Urinary bladder (tissue), 4 donors: ENCODE results near the gene HDAC3. TPM values are rescaled to one million over a fixed set of nuclear protein-coding genes. Genes with fewer than 3 reads are reported as not detected.

Experiments used
- DNase-seq: peaks from one replicate; pipeline ENCODE4 v3.0.0-alpha.2; 2015; ENCODE audit errors: extremely low spot score
- H3K27ac ChIP-seq: one replicate; pipeline ENCODE4 v1.5.1; 2013; ENCODE audit warnings: low read depth, mild to moderate bottlenecking, moderate library complexity
- H3K36me3 ChIP-seq: one replicate; pipeline ENCODE4 v1.6.1; 2013; ENCODE audit warnings: mild to moderate bottlenecking, moderate library complexity; ENCODE audit not compliant: insufficient read depth
- H3K4me1 ChIP-seq: one replicate; pipeline ENCODE4 v1.6.1; 2013; ENCODE audit warnings: mild to moderate bottlenecking, moderate library complexity; ENCODE audit not compliant: insufficient read depth
- H3K4me3 ChIP-seq: one replicate; pipeline ENCODE4 v1.5.1; 2013; ENCODE audit warnings: low read depth, low read length
- WGBS: extraction: QIAGEN DNeasy Blood & Tissue Kit; methylation state at CpG from one replicate; pipeline ENCODE4 v1.1.7; 2013; 5-methylcytosine and 5-hydroxymethylcytosine counted together
- polyA plus RNA-seq: library from polyadenylated mRNA; stranded (reverse); fragments of 200-250 nt; gene quantifications from one replicate; pipeline ENCODE4 v1.2.3, GENCODE V29; 2013
- total RNA-seq: library from RNA; depleted of rRNA; stranded (reverse); fragments of >200 nt; gene quantifications from one replicate; pipeline ENCODE4 v1.2.3, GENCODE V29; 2014
- donor health status: healthy with polysubstance abuse.
- donor health status: healthy.

The HDAC3 gene
- total and polyA plus RNA-seq, 2 donors = 36.3 to 45.3 TPM

DNA sequence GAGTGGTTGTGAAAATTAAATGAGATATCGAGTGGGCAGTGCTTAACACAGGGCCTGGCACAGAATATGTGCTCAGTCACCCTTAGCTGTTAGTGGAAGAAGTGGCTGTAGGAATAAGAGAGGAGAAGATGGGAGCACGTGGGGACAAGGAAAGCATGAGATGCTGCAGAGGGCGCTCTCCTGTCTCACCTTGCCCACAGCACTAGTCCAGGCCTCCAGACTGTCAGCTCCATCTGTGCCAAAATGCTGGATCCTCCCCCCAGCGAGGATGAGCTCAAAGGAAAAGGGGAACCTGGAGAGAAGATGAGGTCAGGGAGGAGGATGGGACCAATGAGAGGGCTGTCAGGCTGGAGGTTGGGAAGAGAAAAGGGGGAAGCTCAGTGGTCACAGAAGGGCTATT lies 32.9 kb upstream of the HDAC3 start:
- H3K4me1 ChIP-seq = no peaks in the 10 kb centered on the region
- H3K36me3 ChIP-seq = no peaks in the 10 kb centered on the region
- no peak overlapping the region for H3K27ac ChIP-seq
- 83% methylated on average over 4 of the region's 4 CpGs for WGBS
- no peak overlapping the region for H3K4me3 ChIP-seq
- no peak for DNase-seq

DNA sequence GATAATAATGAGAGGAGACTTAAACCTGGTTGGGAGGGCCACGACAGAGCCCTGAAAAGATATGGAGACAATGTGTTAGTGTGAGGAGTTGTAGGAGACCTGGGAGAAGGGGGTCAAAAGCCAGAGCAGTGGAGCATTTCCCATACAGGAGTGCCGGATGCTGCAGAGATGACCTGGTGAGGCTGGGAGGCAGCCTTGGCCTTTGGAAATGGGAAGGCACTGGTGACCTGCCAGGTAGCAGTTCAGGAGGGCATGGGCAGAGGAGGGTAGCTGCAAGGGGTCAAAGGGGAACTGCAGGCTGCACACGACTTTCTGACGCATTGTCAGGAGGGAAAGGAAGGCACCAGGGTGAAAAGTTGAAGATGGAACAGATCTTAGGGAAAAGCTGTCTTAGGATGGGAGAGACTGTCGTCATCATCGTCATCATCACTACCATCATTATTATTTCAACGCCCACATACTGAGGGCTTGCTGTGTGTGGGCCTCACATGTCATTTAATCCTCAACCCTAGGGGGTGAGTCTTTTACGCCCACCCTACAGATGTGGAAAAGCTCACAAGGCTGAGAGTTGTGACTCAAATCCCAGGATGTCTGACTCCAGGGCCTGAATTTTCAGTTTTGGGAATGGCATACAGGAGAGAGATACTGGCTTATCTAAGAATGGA lies 32.1 kb upstream of the HDAC3 start:
- no peak overlapping the region for H3K27ac ChIP-seq
- H3K4me3 ChIP-seq = no peak overlapping the region
- 84% methylated on average over 8 of the region's 8 CpGs for WGBS
- H3K36me3 ChIP-seq = no peaks in the 10 kb centered on the region
- no peak for DNase-seq
- no peaks in the 10 kb centered on the region for H3K4me1 ChIP-seq

DNA sequence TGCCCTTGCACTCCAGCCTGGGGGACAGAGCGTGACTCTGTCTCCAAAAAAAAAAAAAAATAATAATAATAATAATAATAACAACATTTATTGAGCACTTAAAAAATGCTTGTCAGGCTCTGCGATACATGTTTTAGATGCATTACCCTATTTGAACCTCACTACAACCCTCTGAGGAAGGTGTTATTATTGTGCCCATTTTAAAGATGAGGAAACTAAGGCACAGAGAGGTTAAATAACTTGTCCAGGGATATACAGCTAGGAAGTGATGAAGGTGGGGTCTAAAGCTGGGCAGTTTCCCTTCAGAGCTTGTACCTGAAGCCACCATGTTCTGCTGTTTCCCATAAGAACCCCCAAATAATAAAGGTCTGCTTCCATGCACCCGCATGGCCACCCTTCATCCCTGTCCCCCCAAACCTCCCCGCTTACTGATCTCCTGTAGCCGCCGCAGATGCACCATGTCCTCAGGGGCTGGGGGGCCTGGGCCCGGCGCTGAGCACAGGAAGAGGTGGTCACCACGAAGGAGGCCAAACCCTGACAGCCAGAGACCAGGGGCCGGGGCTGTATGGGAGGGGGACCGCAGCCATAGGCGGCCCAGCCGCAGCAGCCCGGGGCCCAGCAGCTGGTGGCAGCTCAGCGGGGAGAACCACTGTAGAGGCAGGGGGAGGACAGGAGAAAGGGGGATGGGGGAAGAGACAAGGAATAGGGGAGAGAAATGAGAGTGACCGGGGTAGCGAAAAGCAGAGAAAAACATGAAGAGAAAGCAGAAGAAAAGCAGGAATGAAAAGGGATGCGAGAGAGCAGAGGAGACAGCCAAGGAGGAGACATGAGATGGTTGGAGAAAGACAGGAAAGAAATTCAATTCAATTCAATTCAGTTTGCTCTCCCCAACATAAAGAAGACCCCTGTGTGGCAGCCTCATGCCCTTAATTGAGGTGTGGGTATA lies 29.6 kb upstream of the HDAC3 start:
- Histone ChIP-seq H3K4me1 (no peaks in the 10 kb centered on the region), H3K4me3 (no peak overlapping the region), H3K27ac (no peak overlapping the region), H3K36me3 (no peaks in the 10 kb centered on the region)
- 86% methylated on average over 18 of the region's 18 CpGs for WGBS
- no peak for DNase-seq

DNA sequence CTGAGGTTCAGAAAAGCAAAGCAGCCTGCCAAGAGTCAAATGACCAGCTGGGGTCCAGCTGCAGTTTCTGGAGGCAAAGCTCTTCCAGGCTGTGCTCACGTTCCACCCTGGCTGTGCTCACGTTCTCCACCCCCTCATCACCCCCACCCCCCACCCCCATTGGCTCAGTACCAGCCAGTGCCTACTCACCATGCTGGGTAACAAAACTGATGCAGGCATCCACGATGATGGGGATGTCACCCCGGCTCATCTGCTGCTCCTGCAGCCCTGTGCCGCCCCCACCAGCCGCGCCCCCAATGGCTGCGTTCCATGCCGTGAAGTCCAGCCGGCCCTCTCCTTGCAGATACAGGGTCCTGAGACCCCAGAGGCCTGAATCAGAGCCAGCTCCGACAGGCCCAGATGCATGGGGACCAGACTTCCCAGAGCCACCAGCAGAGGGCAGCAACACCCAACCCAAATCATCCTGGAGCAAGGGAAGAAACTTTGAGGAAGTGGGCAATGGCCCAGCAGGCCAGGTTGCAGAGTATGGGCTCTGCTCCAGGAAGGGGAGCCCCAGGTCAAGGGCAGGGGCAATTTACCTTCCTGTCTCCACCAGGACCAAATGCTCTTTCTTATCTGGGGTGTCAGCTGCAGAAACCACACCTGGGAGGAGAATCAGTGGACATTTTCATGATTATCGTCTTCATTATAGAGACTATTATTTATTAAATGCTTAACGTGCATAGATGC lies 28.2 kb upstream of the HDAC3 start:
- H3K4me1 ChIP-seq = no peaks in the 10 kb centered on the region
- H3K4me3 ChIP-seq = no peak overlapping the region
- no peaks in the 10 kb centered on the region for H3K36me3 ChIP-seq
- 38% methylated on average over 13 of the region's 13 CpGs for WGBS
- no peak overlapping the region for H3K27ac ChIP-seq
- peak; percentile 57 for DNase-seq

DNA sequence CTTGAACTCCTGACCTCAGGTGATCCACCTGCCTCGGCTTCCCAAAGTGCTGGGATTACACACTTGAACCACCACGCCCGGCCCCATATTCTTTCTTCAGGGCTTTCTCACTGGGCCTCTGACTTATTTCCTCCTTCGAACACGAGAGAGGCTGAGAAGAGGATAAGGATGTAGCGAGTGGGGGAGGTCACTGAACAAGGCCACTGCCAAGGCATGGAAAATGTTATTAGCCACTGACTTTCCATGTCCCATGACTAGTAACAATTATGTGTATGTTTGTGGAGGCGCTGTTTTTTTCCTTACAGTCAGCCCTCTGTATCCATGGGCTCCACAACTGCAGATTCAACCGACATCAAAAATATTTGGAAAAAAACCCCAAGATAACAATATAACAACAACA lies 26.9 kb upstream of the HDAC3 start:
- 89% methylated on average over 8 of the region's 8 CpGs for WGBS
- Histone ChIP-seq H3K36me3 (no peaks in the 10 kb centered on the region), H3K27ac (no peak overlapping the region), H3K4me1 (no peaks in the 10 kb centered on the region), H3K4me3 (no peak overlapping the region)
- no peak for DNase-seq

DNA sequence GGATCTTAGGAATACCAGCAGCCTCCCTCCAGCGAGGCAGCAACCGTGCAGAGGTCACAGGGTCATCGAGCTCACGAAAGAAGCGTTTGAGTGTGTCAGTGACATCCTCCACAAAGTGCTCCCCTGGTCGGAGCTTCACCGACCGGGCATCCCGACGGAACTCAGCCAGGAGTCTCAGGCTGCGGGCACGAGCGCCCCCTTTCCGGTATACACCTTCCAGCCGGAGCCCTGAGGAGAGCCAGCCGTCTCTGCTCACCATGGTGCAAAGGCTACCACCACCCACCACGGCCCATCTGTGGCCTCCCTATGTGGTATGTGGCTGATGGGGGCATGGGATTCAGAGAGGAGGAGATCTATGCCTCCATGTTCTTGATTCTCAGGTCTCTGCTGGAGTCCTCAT lies 25.4 kb upstream of the HDAC3 start:
- no peaks in the 10 kb centered on the region for H3K4me1 ChIP-seq
- H3K4me3 ChIP-seq = no peak overlapping the region
- no peak overlapping the region for H3K27ac ChIP-seq
- DNase-seq = no peak
- H3K36me3 ChIP-seq = no peaks in the 10 kb centered on the region
- WGBS = 87% methylated on average over 17 of the region's 17 CpGs

DNA sequence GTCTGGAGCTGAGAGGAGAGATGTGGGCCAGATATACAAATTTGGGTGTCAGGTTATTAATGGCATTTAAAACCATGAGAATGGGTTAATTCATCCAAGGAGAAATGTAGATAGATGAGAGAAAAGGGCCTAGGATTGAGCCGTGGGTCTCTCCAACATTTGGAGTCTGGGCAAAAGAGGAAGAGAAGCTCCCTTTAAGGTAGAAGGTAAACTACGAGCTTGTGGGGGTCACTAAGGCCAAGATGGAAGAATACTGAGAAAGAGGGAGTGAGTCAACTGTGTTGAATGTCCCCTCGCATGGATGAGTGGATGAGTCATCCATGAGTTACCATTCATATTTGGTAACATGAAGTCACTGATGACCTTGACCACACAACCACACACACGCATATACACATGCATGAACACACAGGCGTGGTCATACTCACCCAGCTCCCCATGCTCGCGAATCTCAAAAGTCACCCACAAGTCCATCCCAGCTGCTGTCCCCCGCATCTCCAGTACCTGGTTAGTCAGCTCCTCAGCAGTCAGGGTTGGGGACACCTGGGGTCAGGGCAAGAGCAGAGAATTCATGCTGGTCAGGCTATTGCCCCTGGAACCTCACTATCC lies 21.4 kb upstream of the HDAC3 start:
- WGBS = 85% methylated on average over 8 of the region's 8 CpGs
- Histone ChIP-seq H3K27ac (no peak overlapping the region), H3K4me1 (no peaks in the 10 kb centered on the region), H3K36me3 (no peaks in the 10 kb centered on the region), H3K4me3 (no peak overlapping the region)
- no peak for DNase-seq

DNA sequence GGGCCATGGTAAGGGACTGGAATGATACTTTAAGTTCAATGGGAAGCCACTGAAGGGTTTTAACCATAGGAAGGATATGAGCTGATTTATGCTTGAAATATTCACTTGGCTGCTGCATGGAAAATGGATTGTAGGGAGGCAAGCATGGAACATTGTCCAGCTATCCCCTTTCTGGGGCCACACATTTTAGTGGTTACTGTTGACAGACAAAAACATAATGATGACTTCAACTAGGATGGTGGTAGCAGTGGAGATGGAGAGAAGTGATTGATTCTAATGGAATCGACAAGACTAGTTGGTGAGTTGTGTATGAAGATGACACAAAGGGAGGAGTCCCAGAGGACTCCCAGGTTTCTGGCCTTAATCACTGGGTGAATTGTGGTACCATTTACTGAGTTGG lies 20.8 kb upstream of the HDAC3 start:
- Histone ChIP-seq H3K36me3 (no peaks in the 10 kb centered on the region), H3K4me1 (no peaks in the 10 kb centered on the region), H3K27ac (no peak overlapping the region), H3K4me3 (no peak overlapping the region)
- WGBS = 100% methylated on average over 1 of the region's 1 CpG
- no peak for DNase-seq

DNA sequence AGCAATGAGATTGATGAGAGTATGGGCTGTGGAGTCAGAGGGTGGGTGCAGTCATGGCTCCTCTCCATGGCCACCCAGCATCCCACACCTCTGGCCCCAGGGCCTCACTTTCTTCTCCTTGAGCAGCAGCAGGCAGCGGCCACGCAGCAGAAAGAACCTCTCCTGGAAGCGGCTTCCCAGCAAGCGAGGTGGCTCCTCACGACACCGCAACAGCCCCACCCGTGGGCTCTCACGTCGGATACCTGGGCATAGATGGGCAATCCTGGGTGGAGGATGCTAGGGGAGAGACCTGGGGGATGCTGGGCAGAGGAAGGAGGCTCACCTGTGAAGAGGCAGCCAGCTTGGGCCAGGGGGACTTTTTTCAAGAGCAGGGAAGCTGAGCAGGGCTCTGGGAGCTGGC lies 19.7 kb upstream of the HDAC3 start:
- H3K4me3 ChIP-seq = no peak overlapping the region
- no peaks in the 10 kb centered on the region for H3K36me3 ChIP-seq
- no peak overlapping the region for H3K27ac ChIP-seq
- peaks cover 2% of the 10 kb centered on the region for H3K4me1 ChIP-seq
- DNase-seq = no peak
- WGBS = 96% methylated on average over 9 of the region's 9 CpGs

DNA sequence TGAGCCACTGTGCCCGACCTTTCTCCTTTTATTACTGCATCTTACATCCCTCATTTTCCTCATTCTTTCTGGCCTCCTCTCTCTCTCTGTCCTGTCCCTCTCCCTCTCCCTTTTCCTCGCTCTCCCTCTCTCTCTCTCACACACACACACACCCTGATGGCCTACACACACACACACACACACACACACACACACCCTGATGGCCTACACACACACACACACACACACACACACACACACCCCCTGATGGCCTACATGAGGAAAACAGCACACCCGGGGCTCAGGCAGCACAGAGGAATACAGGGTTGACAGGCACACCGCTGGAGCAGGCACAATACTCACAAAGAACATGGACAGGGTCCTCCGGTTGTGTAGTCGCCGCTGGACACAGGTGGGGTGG lies 18.4 kb upstream of the HDAC3 start:
- no peak for DNase-seq
- 83% methylated on average over 7 of the region's 7 CpGs for WGBS
- H3K27ac ChIP-seq = no peak overlapping the region
- peaks cover 2% of the 10 kb centered on the region for H3K4me1 ChIP-seq
- no peaks in the 10 kb centered on the region for H3K36me3 ChIP-seq
- no peak overlapping the region for H3K4me3 ChIP-seq

DNA sequence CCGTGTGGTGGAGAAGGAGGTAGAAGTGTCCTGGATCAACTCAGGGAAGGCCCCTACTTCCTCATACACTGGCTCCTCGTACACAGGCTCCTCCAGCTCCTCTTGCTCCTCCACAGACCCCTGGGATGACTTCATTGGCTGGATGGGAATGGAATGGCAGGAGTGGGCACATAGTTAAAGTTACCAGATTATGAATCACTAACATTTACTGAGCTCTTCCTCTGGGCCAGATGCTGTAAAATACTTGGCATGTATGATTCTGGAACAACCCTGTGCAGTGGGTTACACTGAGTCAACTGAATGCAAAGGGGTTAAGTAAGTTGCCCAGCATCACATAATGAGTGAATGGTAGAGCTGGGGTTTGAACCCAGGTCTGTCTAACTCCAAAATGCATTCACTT lies 17.6 kb upstream of the HDAC3 start:
- Histone ChIP-seq H3K36me3 (no peaks in the 10 kb centered on the region), H3K4me3 (no peak overlapping the region), H3K27ac (no peak overlapping the region), H3K4me1 (peaks cover 2% of the 10 kb centered on the region)
- DNase-seq = no peak
- 76% methylated on average over 2 of the region's 2 CpGs for WGBS

DNA sequence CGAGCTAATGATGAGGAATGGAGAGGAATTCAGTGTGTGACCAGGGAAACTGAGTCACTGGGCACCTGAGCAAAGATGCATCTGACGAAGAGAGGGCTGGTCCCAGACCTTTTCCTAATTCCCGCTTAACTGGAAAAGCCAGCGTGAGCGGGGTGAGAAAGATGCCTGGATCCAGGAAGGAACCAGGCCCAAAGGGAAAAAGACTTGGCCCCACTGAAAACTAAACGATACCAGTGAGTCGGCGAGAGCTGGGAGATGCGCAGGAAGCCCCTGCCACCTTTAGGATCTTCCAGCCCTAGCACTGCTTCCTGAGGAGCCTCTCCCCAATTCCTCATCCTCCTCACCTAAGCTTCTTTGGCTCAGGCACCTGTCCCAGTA lies 15.1 kb upstream of the HDAC3 start:
- Histone ChIP-seq H3K4me1 (peaks cover 2% of the 10 kb centered on the region), H3K27ac (no peak overlapping the region), H3K36me3 (no peaks in the 10 kb centered on the region), H3K4me3 (peak overlapping the region; percentile 57)
- 47% methylated on average over 9 of the region's 9 CpGs for WGBS
- no peak for DNase-seq

DNA sequence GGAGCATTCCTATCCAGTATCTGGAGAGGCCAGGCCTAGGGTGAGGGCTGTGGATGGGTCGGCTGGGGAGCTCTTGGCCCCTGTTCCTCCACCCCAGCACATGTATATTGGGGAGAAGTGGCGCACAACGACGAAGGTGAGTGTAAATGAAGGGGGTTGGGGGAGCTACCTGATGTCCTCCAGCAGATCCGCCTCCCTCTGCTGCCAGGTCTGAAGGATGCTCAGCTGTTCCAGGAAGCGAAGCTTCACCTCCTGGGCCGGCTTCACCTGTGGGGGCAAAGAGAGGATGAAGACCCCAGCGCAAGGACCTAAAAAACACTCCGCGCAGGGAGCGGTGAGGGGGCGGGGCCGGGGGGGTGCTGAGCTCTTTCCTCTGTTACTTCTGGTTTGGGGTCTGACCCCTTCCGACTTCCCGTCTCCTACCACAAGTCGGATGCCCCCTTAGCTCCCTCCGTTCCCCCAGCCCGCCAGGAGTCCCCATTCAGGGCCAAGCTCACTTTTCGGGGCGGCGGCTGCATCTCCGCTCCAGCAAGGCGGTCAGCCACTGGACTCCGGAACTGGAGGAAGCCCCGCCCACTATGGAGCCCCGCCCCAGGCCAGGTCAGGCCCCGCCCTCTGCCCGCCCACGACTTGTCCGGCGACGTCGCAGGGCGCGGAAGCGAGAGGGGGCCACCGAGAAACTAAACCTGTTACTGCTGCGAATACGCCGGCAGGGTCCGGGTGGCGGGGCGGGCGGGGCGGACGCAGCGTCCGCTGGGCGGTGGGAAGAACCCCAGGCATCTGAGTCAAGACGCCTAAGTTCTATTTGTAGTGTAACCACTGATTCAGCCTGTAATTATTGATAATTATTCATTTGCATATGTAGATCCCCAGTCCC lies 14.4 kb upstream of the HDAC3 start, which contains the start of gene FCHSD1:
Gene FCHSD1, minus strand, starts transcription at position 568 of the 877 bp plus-strand sequence. Its CDS starts 50 bp downstream, at position 518.
- H3K4me3 ChIP-seq = peak within 1 kb of the TSS; percentile 57
- H3K36me3 ChIP-seq = no peaks in the 10 kb centered on the region
- H3K27ac ChIP-seq = peak within 1 kb of the TSS; percentile 27
- DNase-seq = no peak
- WGBS = 4% methylated on average over 50 of the region's 50 CpGs
- H3K4me1 ChIP-seq = peaks cover 2% of the 10 kb centered on the region
